HuH-7 (cell line): ENCODE data around the gene ANKRD17.

ENCODE experiments used
- DNase-seq: peaks from one replicate; pipeline ENCODE4 v3.0.0; 2011; ENCODE audit warnings: low spot score

ANKRD17 gene

DNA sequence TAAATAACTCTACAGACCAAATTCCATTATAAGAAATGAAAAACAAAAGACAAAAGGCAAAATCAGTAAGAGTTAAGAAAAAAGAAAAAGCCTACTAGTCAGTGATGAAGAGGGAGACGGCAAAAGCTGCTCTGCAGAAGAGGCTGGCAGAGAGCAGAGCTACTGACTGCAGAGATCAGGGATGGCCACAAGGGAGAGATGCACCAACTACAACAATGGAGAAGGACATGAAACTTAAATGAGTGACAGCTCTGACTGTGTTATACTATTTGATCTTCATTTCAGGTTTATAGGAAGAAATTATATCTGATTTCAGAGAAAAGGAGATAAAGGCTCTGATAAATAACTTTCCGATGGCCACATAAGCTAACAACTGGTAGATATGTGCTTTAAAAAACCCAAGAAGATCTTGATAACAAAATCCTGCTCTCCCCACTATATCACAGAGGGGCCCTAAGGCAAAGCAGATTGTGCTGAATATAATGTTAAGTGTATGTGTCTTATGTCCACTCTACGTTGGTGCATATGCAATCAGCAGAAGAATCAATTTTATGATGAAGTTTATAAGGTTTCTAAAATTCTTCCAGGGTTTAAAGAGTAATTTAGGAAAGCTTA is 130.7 kb downstream of the ANKRD17 start:
- DNase-seq: no peak

DNA sequence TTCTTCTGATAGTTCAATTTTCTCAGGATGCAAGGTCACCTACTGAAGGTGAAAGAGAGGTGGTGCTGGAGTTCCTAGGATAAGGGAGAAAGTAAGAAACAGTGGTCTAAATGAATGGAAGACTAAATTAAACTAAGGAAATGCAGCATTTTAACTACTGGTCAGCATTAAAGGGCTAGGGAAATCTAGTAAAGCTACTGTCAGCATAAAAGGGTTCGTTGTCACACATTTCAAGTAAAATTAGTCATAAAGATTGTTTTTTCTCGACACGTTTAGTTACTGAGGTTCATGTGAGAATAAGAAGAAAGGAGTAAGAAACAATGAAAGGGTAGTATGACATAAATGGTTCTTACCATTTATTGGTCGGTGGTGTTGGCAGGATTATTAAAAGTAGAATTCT is 149.1 kb downstream of the ANKRD17 start:
- DNase-seq: no peak

DNA sequence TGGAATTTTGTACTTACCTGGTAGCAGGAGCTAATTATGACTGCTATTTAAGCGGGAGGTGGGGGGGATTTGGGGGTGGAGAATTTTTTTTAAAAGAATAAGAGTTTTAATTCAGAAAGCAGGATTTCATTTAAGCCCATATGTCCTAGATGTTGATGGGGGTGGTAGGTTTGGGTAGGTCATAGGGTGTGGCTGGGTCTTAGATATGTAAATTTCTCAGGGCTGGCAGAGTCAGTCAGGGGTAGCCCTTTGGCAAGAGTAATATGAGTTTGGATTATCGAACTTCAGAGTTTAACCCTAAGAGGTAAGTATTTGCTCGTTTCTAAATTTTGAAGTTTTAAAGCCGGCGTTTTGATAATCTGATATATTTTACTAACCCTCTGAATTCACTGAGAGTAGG is 153.9 kb downstream of the ANKRD17 start:
- DNase-seq: no peak

DNA sequence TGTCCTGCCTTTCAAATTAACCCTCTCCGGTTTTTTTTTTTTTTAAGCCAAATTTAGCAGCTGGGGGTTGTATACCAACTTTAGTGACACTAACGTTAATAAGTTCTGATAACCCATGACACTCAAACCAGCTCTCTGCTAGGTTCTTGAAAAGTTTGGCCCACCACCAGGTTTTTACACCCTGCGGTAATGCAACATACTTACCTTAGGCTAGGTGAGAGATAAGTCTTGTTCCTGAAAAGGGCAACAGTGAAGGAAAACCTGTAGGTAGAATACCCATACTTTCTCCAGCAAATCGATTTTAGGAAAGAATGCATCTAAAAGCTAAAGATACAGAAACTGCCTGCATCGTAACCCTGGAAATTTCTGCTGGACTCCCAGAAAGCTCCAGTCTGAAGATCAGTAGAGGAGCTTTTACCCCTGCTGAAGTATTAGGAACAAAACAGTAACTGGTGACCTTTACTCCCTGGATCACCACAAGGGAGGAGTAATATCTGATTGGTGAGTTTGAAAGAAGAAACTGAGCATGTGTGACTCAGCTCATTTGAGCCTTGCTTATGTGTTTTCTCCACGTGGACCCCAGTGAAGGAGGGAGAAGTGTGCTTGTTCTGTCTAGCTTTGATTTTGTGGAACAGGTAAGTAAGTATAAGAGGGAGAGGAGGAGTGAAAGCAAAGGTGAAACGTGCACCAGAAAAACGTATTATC is 154.6 kb downstream of the ANKRD17 start:
- DNase-seq: peak; percentile 29

DNA sequence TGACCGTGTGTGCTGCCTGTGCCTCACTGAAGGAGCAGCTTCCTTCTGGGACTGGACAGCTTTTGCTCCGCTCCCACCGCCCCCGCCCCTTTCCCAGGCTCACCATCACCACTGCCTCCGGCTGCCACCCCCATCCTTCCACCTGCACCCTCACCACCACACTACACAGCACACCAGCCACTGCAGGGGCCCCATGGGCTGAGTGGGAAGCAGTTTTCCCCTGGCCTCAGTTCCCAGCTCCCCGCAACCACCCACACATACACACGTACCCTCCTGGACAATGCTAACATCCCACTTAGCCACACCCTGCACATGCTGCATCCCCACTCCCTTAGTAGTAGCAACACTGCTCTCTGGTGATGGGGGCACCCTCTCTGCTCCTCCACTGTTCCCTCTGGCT is 159.5 kb downstream of the ANKRD17 start:
- no peak for DNase-seq

DNA sequence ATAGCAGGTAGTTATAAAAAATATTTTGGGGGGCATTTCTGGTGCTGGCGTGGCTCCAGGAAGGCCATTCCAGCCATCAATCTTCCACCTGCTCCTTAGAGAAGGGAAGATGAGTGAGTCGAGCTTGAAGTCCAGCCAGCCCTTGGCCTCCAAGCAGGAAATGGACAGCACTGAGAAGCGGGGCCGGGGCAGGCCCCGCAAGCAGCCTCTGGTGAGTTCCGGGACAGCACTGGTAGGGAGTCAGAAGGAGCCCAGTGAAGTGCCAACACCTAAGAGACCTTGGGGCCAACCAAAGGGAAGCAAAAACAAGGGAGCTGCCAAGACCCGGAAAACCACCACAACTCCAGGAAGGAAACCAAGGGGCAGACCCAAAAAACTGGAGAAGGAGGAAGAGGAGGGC is 159.9 kb downstream of the ANKRD17 start:
- DNase-seq: no peak

DNA sequence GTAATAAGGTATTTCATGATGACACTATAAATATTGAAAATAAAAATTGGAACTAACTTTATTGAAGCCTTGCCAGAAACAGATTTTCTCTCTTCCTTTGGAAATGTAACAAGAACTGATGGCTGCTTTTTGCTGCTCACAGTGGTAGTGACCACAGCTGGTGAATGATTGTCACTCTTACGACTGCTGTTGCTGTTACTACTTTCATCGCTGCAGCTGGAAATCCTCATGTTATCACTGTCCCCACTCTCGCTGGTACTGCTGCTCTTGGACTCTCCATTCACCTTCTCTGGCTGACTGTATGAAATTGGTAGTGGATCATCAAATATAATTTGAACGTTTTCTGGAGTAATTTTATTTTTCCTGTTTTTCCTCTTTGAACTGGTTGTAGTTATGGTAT is 160.6 kb downstream of the ANKRD17 start:
- DNase-seq: no peak

DNA sequence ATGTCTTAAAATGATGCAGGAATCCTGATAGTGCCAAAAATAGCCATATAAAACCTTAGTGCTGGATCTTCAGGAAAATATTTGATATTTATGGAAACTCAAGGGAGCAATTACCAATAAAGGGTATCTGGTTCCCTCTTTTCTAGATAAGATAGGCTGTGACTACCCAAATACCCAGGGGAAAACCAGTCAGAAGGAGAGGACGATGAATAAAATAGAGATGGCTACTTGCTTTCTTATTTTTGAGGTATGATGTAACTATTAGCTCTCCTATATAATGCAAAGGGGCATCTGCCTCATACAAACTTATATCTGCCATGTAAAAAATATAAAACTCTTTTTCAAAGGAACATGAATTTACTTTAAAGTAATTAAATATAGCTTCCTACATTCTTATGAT is 165.7 kb downstream of the ANKRD17 start:
- DNase-seq: no peak

DNA sequence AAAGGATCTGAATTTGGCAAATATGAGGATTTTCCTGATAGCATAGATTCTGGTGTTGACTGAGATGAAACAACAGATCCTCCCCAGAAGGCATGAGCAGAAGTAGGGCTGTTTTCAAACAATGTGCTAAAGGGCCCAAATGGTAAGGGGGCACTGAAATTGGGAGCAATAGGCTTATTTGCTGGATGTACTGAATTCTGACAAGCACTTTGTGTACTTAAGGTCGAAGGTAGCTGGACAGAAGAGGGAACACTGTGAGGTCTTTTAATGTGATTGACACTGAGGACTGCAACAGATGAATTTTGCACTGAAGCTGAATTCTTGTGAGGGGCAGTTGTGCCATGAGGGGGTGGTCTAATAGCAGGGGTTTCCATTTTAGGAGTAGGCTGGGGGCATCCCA is 167.9 kb downstream of the ANKRD17 start:
- no peak for DNase-seq

DNA sequence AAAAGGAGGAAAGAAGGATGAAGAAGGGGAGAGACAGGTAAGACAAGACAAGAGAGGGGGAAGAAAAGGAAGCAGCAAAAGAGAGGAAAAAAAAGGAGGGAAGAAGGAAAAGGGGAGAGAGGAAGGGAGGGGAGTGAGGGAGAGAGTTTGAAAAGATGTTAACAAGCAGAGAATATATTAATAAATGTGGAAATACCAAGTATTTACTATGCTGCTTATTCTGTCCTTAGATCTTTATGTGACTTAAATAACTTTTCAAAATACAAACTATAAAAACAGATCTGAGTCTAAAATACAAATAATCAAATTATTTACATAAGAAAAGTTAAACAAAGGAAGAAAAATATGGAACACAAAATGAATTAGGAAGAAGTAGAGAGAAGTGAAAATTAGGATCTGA is 170.7 kb downstream of the ANKRD17 start:
- DNase-seq: no peak

DNA sequence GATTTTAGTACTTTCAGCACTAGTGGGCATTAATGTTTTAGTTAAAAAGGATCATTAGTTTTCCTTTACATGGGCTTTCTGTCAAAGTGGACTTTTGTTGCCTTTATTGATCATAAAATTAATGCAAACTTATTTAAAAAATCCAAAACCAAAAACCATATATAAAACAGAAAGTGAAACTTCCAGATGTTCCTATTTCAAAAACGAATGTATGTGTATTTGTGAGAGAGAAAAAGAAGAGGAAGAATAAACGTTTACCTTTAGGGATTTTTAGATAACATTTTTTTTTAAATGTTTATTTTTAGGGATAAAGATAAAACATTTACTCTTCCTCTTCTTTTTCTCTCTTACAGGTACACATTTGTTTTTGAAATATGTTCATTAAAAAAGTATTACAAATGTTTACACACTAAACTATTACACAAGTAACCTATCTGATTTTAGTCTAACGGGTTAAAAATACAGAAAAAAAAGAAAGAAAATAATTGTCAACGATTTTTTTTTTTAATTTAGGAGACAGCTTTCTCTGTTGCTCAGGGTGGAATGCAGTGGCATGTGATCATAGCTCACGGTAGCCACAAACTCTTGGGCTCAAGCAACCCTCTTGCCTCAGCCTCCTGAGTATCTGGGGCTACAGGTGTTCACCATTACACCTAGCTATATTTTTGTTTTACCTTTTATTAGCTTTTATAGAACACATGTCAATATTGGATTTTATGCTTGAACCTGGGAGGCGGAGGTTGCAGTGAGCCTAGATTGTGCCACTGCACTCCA is 172.3 kb downstream of the ANKRD17 start:
- no peak for DNase-seq

DNA sequence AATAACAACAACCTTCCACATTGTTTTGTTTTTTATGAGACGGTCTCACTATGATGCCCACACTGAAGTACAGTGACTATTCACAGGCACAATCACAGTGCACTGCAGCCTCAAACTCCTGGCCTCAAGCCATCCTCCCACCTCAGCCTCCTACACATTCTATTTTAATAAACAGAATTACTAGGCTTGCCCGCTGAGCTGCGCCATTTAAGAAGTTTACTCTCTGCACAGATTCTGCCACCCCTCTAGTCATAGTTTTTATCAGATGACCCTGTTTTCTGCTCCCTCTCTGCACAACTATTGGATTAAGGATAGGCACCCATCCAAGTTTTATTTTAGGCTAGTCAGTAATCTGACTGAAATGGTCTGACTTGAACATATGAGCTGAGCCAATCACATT is 177.8 kb downstream of the ANKRD17 start:
- no peak for DNase-seq

DNA sequence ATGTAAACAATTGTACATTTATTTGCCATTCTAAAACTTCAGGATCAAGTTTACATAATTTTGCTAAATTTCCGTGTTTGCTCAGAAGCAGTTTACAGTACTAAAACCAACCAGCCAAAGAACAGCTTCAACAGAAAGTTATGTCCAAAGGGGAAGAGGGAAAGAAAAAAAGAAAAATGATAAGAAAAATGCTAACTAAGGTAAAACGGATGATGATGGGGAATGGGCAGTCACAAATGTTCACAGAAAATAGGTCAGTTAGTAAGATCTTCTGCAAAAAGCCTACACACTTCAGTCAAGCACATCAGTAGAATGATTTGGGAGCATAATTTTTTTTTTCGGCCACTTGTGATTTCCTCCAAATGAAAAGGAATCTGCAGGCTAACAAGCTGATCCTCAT is 182.8 kb downstream of the ANKRD17 start:
- no peak for DNase-seq

DNA sequence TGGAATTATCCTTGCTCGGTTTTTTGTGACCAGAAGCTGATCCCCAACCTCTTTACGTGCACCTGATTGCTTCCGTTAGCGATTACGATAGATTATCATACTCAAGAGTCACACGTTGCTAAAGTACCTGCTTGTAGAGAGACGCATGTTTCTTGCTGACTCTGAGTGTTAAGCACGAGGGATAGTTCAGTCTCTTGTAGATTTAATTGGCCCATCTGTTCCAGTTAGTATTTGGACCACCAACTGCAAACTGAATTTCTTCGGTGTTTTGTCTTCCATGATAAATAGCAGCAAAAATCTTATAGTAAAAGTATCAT is 188.6 kb downstream of the ANKRD17 start:
- DNase-seq: peak; percentile 6

DNA sequence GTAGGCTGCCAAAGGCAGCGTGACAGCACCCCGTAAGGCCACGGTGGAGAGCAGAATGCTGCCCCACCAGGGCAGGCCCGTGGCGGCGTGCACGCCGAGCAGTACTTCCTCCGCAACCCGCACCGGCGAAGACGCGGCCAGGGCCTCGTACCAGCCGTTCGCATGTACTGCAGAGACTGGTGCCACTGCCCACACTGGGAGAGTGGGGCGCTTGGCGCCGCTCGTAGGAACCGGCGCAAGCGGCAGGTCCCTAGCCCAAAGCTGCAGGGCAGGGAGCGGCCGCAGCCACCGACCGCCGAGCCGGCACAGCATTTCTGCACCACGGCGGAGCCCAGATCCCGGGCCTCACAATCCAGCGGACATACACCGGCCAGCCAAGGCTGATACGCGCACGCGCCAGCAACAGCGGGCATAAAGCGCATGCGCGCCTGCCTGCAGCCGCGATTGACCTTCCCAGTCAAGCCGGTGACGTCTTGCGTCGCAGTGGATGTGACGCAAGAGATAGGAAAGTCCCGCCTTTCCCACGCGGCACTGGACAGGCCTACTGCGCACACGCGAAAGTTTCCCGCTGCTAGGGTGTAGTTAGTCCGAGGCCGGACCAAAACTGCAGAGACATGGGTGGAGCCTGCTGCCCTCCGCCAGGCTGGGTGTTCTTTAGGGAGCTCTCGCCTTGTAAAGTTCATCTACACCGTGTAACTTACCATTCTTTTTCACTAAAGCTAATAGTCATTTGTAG is 189.1 kb downstream of the ANKRD17 start, which contains the start of gene COX18:
Gene COX18 (minus strand): TSS at position 379 of the 736 bp plus-strand sequence. CDS start 67 bp downstream, at position 312.
- peak; percentile 87 for DNase-seq

DNA sequence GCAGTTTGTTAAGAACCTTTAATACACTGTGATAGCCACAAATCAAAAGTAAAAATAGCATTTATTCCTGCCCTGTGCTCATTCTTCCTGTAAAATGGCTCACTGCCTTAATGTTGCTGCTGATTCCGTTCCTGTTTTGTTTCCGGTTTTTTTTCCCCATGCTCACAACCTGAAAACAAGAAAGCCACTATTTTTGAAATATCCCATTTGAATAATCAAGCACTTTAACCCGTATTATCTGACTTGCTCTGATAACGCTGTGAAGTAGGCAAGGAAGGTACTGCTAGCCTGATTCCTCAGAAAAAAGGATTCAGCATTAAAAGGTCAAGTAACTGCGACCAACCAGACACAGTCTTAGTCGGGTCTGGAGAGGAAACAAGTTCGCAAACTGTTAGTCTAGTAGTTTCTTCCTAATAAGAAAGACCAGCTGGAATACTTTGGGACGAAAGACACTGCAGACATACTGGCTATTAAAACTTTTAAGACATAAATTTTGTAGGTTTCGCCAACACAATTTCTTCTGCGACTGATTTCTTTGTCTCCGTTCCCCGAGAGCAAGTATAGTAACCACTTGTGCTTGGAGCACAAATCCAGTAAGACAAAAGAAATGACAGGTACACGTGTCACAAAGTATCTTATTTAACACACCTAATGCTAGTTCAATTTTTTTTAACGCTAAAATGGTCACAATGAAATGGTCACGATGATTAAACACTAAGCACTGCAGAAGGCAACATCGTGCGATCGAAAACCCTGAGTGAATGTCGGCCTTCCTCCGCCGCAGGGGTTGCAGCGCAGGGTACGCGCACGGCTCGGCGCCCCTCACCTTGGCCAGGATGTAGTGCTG is 189.9 kb downstream of the ANKRD17 start:
- peak; percentile 6 for DNase-seq

DNA sequence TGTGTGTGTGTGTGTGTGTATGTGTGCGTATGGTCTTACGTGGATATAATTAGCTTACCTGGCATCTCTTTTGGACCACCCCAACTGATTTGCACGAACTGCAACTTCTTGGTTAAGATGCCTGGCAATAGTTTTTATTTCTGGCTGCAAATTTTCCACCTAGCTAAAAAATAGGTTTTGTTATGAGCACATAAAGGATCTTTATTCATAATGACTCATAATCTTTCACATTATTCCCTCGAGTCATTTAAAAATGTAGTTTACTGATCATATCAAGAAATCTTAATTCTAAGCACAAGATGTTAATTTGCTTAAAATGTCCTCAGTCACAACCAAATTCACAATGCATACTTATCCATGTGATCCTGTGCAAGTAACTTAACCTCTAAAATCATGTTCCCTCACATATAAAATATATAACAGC is 190.6 kb downstream of the ANKRD17 start:
- no peak for DNase-seq

DNA sequence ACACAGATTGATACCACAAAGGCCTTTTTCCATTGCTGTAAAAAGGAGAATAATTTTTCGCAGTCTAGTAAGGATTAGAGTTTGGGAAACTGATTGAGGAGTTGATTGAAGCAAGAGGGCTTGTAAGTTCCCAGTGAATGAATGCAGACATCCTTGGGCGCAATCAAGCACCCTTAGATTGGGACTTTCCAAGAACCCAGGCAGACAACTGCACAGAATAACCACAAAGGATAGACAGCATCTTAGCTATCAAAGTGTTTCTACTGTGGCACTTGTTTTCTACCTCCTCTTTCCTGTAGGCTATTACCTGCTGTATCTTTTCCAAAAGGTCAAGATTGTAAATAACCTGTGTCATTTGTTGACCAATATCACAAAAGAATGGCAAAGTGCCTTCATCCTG is 191.7 kb downstream of the ANKRD17 start:
- no peak for DNase-seq

DNA sequence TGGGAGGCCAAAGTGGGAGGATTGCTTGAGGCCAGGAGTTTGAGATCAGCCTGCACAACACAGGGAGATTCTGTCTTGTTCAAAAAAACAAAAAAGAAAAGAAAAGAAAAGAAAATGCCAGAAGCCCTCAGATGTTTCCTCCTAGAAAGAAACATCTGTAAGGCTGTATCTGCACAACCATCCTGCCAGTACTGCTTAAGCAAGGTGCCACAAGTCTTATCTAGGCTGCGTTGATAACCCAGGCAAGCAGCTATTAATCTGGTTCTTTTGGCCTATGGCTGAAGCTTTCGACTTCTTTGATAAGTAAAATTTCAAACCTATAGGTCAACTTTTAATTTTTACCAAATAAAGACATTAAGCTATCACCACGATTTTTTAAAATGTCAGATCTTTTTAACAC is 192.2 kb downstream of the ANKRD17 start:
- no peak for DNase-seq

DNA sequence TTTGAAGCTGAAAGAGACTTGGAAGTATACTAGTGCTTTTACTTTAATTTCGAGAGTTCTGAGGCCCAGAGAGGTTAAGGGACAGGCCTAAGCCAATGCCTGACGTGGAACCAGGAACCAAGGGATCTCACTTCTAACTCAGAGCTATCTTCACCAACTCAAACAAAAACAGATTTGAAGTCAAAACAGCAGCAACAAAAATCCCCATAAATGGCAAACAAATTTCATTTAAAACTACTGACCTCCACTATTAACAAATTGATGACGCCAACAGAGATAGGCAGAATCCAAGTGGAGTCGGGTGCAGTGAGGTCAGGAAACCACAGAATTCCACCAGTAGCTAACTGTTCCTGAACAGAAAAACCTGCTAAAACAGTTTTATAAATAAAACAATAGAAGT is 194.1 kb downstream of the ANKRD17 start:
- DNase-seq: no peak

DNA sequence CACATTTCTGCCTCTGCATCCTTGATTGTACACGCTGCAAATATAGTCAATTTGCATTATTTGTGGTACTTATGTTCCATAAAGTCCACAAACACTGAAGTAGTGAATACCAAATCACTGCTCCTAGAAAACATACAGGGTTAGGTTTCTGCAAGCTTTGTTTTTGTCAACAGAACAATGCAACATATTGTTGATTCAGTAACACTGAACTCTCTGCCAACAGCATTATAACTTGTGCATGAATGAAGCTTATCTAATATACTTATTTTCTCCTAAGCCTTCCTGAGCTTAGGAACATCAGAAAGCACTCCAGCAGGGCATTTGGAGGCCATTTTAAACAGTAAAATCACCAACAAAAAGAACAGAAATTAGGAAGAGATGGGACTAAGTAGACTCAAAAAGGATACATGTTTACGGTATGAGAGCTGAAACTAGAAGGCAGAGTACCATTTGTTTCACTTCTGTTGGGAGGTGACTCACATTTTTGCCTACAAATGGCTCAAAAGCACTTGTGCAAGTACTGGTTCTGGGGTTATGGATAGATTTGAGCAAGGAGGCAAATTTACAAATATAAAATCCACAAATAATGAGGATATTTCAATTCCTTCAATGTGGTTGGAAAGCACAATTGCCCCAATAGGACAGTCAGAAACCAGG is 203.2 kb downstream of the ANKRD17 start:
- DNase-seq: no peak
